OCI-LY3 (cell line): ENCODE data around the gene PLCB1.

Experiments used
- CTCF ChIP-seq: fragments of 200-600, 300-600 bp; sonication (generic); IDR thresholded peaks from 2 replicates; pipeline ENCODE4 v1.5.1; 2014; ENCODE audit warnings: antibody characterized with exemption, low read length, low read depth
- EZH2phosphoT487 ChIP-seq: fragments of 200-600 bp; shearing (Covaris generic); IDR thresholded peaks from 2 replicates; pipeline ENCODE4 v1.6.1; 2018; ENCODE audit warnings: antibody characterized with exemption, mixed run types, low read depth

GRCh38 chr20:8400486-8400885, 268.4 kb downstream of the PLCB1 start:
- no peak for TF ChIP-seq CTCF
- TF ChIP-seq EZH2phosphoT487 = no peak
